Transverse colon (tissue), 4 donors: Measurements from ENCODE around the gene PMEPA1. TPM values are rescaled to one million over a fixed set of nuclear protein-coding genes. Genes with fewer than 3 reads are reported as not detected.
"Not testable (repeated sequence)": the region's sequence is repeated elsewhere in the genome, so short reads cannot be mapped to it uniquely, and the experiment has no call there.

Experiments used
- DNase-seq: peaks from one replicate; pipeline ENCODE4 v3.0.0-alpha.2; 2019
- H3K27ac ChIP-seq, 4 donors: fragments of 200-600 bp; sonication (generic); 2 replicates each; pipeline ENCODE4 v1.5.1; 2016 to 2018; ENCODE audit warnings: inconsistent platforms in 4 of 4
- H3K27me3 ChIP-seq: fragments of 200-600 bp; sonication (generic); 2 replicates; pipeline ENCODE4 v1.5.1; 2017; ENCODE audit warnings: inconsistent platforms
- H3K36me3 ChIP-seq, 4 donors: fragments of 200-600 bp; sonication (generic); 2 replicates each; pipeline ENCODE4 v1.5.1; 2017 to 2019; ENCODE audit warnings: inconsistent platforms in 4 of 4
- H3K4me1 ChIP-seq, 4 donors: fragments of 200-600 bp; sonication (generic); 2 replicates each; pipeline ENCODE4 v1.5.1; 2017 to 2020; ENCODE audit warnings: inconsistent platforms in 4 of 4
- H3K4me3 ChIP-seq, 4 donors: fragments of 200-600 bp; sonication (generic); 1 replicate in 1 of 4; 2 replicates in 3 of 4; pipeline versions ENCODE4 v1.5.1 to v1.6.1; 2017 to 2019; ENCODE audit warnings: inconsistent platforms in 4 of 4
- H3K9me3 ChIP-seq, 2 donors: fragments of 200-600 bp; sonication (generic); 2 replicates each; pipeline ENCODE4 v1.5.1; 2017 to 2019; ENCODE audit warnings: inconsistent platforms in 2 of 2
- CTCF ChIP-seq, 5 experiments: fragments of 200-600 bp in 3 of 5; fragments of 450-650 bp in 2 of 5; sonication (generic) in 3 of 5; IDR thresholded peaks; 1 replicate in 2 of 5; 2 replicates in 3 of 5; pipeline ENCODE4 v1.5.1; 2016 to 2017; ENCODE audit warnings: antibody characterized with exemption in 5 of 5, inconsistent platforms in 3 of 5, mild to moderate bottlenecking in 2 of 5, moderate library complexity in 1 of 5
- EP300 ChIP-seq: sonication (generic); formaldehyde crosslinking; IDR thresholded peaks from one replicate; pipeline ENCODE4 v1.6.1; 2017; ENCODE audit warnings: antibody characterized with exemption, low read depth
- POLR2A ChIP-seq: fragments of 450-650 bp; IDR thresholded peaks from one replicate; pipeline ENCODE4 v1.6.1; 2016; ENCODE audit warnings: antibody characterized with exemption, mild to moderate bottlenecking, moderate library complexity
- POLR2AphosphoS5 ChIP-seq, 3 donors: sonication (generic); formaldehyde crosslinking; IDR thresholded peaks; one replicate each; pipeline ENCODE4 v1.6.1; 2016; ENCODE audit warnings: antibody characterized with exemption in 3 of 3
- WGBS, 2 donors: methylation state at CpG; one replicate each; pipeline ENCODE4 v1.1.5; 2018; ENCODE audit warnings: low coverage in 1 of 2; 5-methylcytosine and 5-hydroxymethylcytosine counted together
- in situ Hi-C, 4 donors: fragments of 200-750 bp; cut with MboI; loops; one replicate each; pipeline versions ENCODE4 v1.15.0 to v1.15.1; 2017; ENCODE audit warnings: low sequenced_read_pairs in 3 of 4, low pct_ligation_motif_present in 1 of 4, low pct_unique_long_range_greater_than_20kb in 1 of 4
- intact Hi-C: fragments of 100-400 bp; cut with DNase I; formaldehyde crosslinking; loops from one replicate; pipeline ENCODE4 v1.15.1; 2023; ENCODE audit warnings: low total_unique reads
- total RNA-seq, 4 donors: library from RNA; depleted of rRNA; stranded (reverse); fragments of >200 nt; gene quantifications; one replicate each; pipeline ENCODE4 v1.1.0, GENCODE V29; 2016

PMEPA1 gene
- total RNA-seq, 4 donors from 2014 or later: 6.4 to 10.8 (median 8.4) TPM

GRCh38 chr20:57632286-57632685 lies 77.5 kb downstream of the PMEPA1 start:
- in situ Hi-C loops: no loop called here

GRCh38 chr20:57630061-57630460 lies 79.8 kb downstream of the PMEPA1 start:
- WGBS, 2 donors: 58% methylated on average over 2 to 4 of the region's 4 CpGs
- no peak for TF ChIP-seq POLR2A
- TF ChIP-seq CTCF (IDR thresholded peaks at IDR 0.05): no peak
- TF ChIP-seq POLR2AphosphoS5 (IDR thresholded peaks at IDR 0.05): no peak
- TF ChIP-seq EP300: no peak
- no peak for DNase-seq
- in situ Hi-C loops: no loop called here
- Histone ChIP-seq H3K36me3 (no peaks in the 10 kb centered on the region), H3K27me3 (peaks cover 6% of the 10 kb centered on the region), H3K9me3 (no peaks in the 10 kb centered on the region), H3K4me1 (peaks cover 0 to 17% (median 6%) of the 10 kb centered on the region in 4 donors), H3K4me3 (peak overlapping the region in 1 of 4 donors; percentile 15), H3K27ac (peak overlapping the region in 1 of 4 donors; percentile 27)
- intact Hi-C loops: no loop called here

More at GRCh38 chr20:57632286-57632685, 77.5 kb downstream of the PMEPA1 start:
- no peaks in the 10 kb centered on the region for H3K9me3 ChIP-seq
- DNase-seq: no peak
- TF ChIP-seq POLR2A (no peak), CTCF (IDR thresholded peaks at IDR 0.05) (no peak), EP300 (no peak), POLR2AphosphoS5 (IDR thresholded peaks at IDR 0.05) (no peak)
- H3K4me3 ChIP-seq: no peak overlapping the region
- peaks cover 10% of the 10 kb centered on the region for H3K27me3 ChIP-seq
- H3K36me3 ChIP-seq: no peaks in the 10 kb centered on the region
- 72 to 73% methylated on average over 2 of the region's 2 CpGs for WGBS, 2 donors
- H3K27ac ChIP-seq: no peak overlapping the region
- intact Hi-C loops: no loop called here
- H3K4me1 ChIP-seq: peaks cover 0 to 14% (median 5%) of the 10 kb centered on the region in 4 donors

- WGBS, 2 donors: 81 to 86% methylated on average over 6 to 9 of the region's 9 CpGs
- DNase-seq, in situ Hi-C loops, intact Hi-C loops, H3K27me3 ChIP-seq, H3K9me3 ChIP-seq, H3K36me3 ChIP-seq: not testable (repeated sequence)
- peak overlapping the region in 1 of 4 donors; percentile 15 for H3K4me3 ChIP-seq
- peak; percentile 25 for TF ChIP-seq POLR2A
- peaks cover 0 to 17% (median 6%) of the 10 kb centered on the region in 4 donors for H3K4me1 ChIP-seq
- peak overlapping the region in 3 of 4 donors; percentile 9 to 60 (median 27) for H3K27ac ChIP-seq
Measured at GRCh38 chr20:57629491-57629901, 80.3 kb downstream of the PMEPA1 start.

GRCh38 chr20:57628962-57629308 lies 80.9 kb downstream of the PMEPA1 start:
- in situ Hi-C loops, DNase-seq, H3K27me3 ChIP-seq, H3K36me3 ChIP-seq, H3K9me3 ChIP-seq, H3K4me3 ChIP-seq, intact Hi-C loops: not testable (repeated sequence)
- Histone ChIP-seq H3K4me1 (peaks cover 0 to 17% (median 6%) of the 10 kb centered on the region in 4 donors), H3K27ac (peak overlapping the region; percentile 58 to 76 (median 68))
- WGBS, 2 donors: 100% methylated on average over 5 of the region's 12 CpGs; no CpG with 5 or more reads in 1 of the 2 donors

- 34 to 66% methylated on average over 5 to 27 of the region's 29 CpGs for WGBS, 2 donors
- no peaks in the 10 kb centered on the region for H3K9me3 ChIP-seq
- peak; percentile 44 for DNase-seq
- no peaks in the 10 kb centered on the region for H3K27me3 ChIP-seq
- intact Hi-C loops: no loop called here
- no peaks in the 10 kb centered on the region for H3K36me3 ChIP-seq
- TF ChIP-seq POLR2A (no peak), EP300 (no peak), CTCF (IDR thresholded peaks at IDR 0.05) (no peak), POLR2AphosphoS5 (IDR thresholded peaks at IDR 0.05) (no peak)
- in situ Hi-C loops: no loop called here
- peak overlapping the region in 1 of 4 donors; percentile 3 for H3K4me3 ChIP-seq
- H3K4me1 ChIP-seq: peaks cover 0 to 17% (median 6%) of the 10 kb centered on the region in 4 donors
- peak overlapping the region; percentile 58 to 76 (median 68) for H3K27ac ChIP-seq
Measured at GRCh38 chr20:57628047-57628961, 81.5 kb downstream of the PMEPA1 start.
